ENCODE measurements around the gene KRT31.
"Not testable (repeated sequence)": the region's sequence is repeated elsewhere in the genome, so short reads cannot be mapped to it uniquely, and the experiment has no call there.

The KRT31 gene

GRCh38 chr17:41428591-41429291 is 31.3 kb upstream of the KRT31 start:
- Histone ChIP-seq H3K79me2 (ENCODE audit: insufficient read depth, low read length) (no peaks in the 10 kb centered on the region), H2AFZ (ENCODE audit: low read depth, low read length) (no peak overlapping the region)
- no peak for ATAC-seq (ENCODE audit: insufficient read depth, low read depth)

GRCh38 chr17:41424111-41424635 is 26.8 kb upstream of the KRT31 start, which contains the start of gene KRT37:
Gene KRT37, minus strand, starts transcription at chr17:41424585. Its CDS starts 62 bp downstream, at chr17:41424523.
- TF ChIP-seq CTCF (IDR thresholded peaks at IDR 0.05; ENCODE audit: borderline replicate concordance, extremely low read depth, low read length, poor library complexity, severe bottlenecking): no peak
- no peak for TF ChIP-seq EZH2 (IDR thresholded peaks at IDR 0.05; ENCODE audit: borderline replicate concordance, low read depth, low read length, severe bottlenecking)
- Histone ChIP-seq H3K36me3 (ENCODE audit: insufficient read depth, low read length) (no peaks in the 10 kb centered on the region), H4K20me1 (ENCODE audit: insufficient read depth, low read length) (no peaks in the 10 kb centered on the region; the same call in 1 of the 2 replicates), H3K27me3 (ENCODE audit: insufficient read depth, low read length, poor library complexity) (peaks cover 11% of the 10 kb centered on the region), H3K4me2 (ENCODE audit: insufficient read depth, low read length) (no peak within 1 kb of the TSS), H3K4me3 (ENCODE audit: low read depth in 1 of 2, low read length in 2 of 2) (no peak within 1 kb of the TSS), H2AFZ (ENCODE audit: low read depth, low read length) (no peak within 1 kb of the TSS), H3K79me2 (ENCODE audit: insufficient read depth, low read length) (no peaks in the 10 kb centered on the region), H3K9ac (ENCODE audit: low read depth, low read length) (no peak within 1 kb of the TSS), H3K4me1 (ENCODE audit: insufficient read depth, low read length) (no peaks in the 10 kb centered on the region), H3K27ac (ENCODE audit: low read length) (no peak within 1 kb of the TSS), H3K9me3 (ENCODE audit: insufficient read depth, low read length, severe bottlenecking) (no peaks in the 10 kb centered on the region)
- no peak for DNase-seq
- no peak for ATAC-seq (ENCODE audit: insufficient read depth, low read depth)

More at GRCh38 chr17:41428591-41429291, 31.3 kb upstream of the KRT31 start:
- Histone ChIP-seq H3K4me2 (ENCODE audit: insufficient read depth, low read length) (no peak overlapping the region), H3K27me3 (ENCODE audit: insufficient read depth, low read length, poor library complexity) (peaks cover 15% of the 10 kb centered on the region), H3K4me3 (ENCODE audit: low read depth in 1 of 2, low read length in 2 of 2) (no peak overlapping the region), H4K20me1 (ENCODE audit: insufficient read depth, low read length) (no peaks in the 10 kb centered on the region), H3K9ac (ENCODE audit: low read depth, low read length) (no peak overlapping the region), H3K9me3 (ENCODE audit: insufficient read depth, low read length, severe bottlenecking) (no peaks in the 10 kb centered on the region), H3K36me3 (ENCODE audit: insufficient read depth, low read length) (no peaks in the 10 kb centered on the region), H3K4me1 (ENCODE audit: insufficient read depth, low read length) (no peaks in the 10 kb centered on the region), H3K27ac (ENCODE audit: low read length) (no peak overlapping the region)
- TF ChIP-seq EZH2 (IDR thresholded peaks at IDR 0.05; ENCODE audit: borderline replicate concordance, low read depth, low read length, severe bottlenecking): no peak
- no peak for DNase-seq

GRCh38 chr17:41422586-41422985 is 25.2 kb upstream of the KRT31 start:
- not testable (repeated sequence) for H3K9ac ChIP-seq (ENCODE audit: low read depth, low read length); DNase-seq; H3K27me3 ChIP-seq (ENCODE audit: insufficient read depth, low read length, poor library complexity); H2AFZ ChIP-seq (ENCODE audit: low read depth, low read length); H3K4me1 ChIP-seq (ENCODE audit: insufficient read depth, low read length); ATAC-seq (ENCODE audit: insufficient read depth, low read depth); H3K4me3 ChIP-seq (ENCODE audit: low read depth in 1 of 2, low read length in 2 of 2); H3K4me2 ChIP-seq (ENCODE audit: insufficient read depth, low read length); H4K20me1 ChIP-seq (ENCODE audit: insufficient read depth, low read length); H3K36me3 ChIP-seq (ENCODE audit: insufficient read depth, low read length); H3K79me2 ChIP-seq (ENCODE audit: insufficient read depth, low read length); H3K9me3 ChIP-seq (ENCODE audit: insufficient read depth, low read length, severe bottlenecking); H3K27ac ChIP-seq (ENCODE audit: low read length)

- TF ChIP-seq EZH2 (IDR thresholded peaks at IDR 0.05; ENCODE audit: borderline replicate concordance, low read depth, low read length, severe bottlenecking) (no peak), CTCF (IDR thresholded peaks at IDR 0.05; ENCODE audit: borderline replicate concordance, extremely low read depth, low read length, poor library complexity, severe bottlenecking) (no peak)
- H3K36me3 ChIP-seq (ENCODE audit: insufficient read depth, low read length): no peaks in the 10 kb centered on the region
- H3K9me3 ChIP-seq (ENCODE audit: insufficient read depth, low read length, severe bottlenecking): no peaks in the 10 kb centered on the region
- no peak overlapping the region for H3K4me3 ChIP-seq (ENCODE audit: low read depth in 1 of 2, low read length in 2 of 2)
- peaks cover 8% of the 10 kb centered on the region for H3K27me3 ChIP-seq (ENCODE audit: insufficient read depth, low read length, poor library complexity)
- no peaks in the 10 kb centered on the region for H3K79me2 ChIP-seq (ENCODE audit: insufficient read depth, low read length)
- H3K27ac ChIP-seq (ENCODE audit: low read length): no peak overlapping the region
- no peak overlapping the region for H3K4me2 ChIP-seq (ENCODE audit: insufficient read depth, low read length)
- no peak overlapping the region for H2AFZ ChIP-seq (ENCODE audit: low read depth, low read length)
- no peak overlapping the region for H3K9ac ChIP-seq (ENCODE audit: low read depth, low read length)
- ATAC-seq (ENCODE audit: insufficient read depth, low read depth) (no peak), DNase-seq (no peak)
- no peaks in the 10 kb centered on the region for H3K4me1 ChIP-seq (ENCODE audit: insufficient read depth, low read length)
- no peaks in the 10 kb centered on the region; the same call in 1 of the 2 replicates for H4K20me1 ChIP-seq (ENCODE audit: insufficient read depth, low read length)
These were observed 24.2 kb upstream of the KRT31 start for GRCh38 chr17:41421617-41422016.
